Retinal pigment epithelial cell (primary cell): ENCODE measurements around the gene EDRF1.
A peak's percentile ranks its signal among the peaks of the same experiment; 100 is the strongest.

Source experiments
- DNase-seq: peaks from one replicate; pipeline ENCODE4 v3.0.0-alpha.2; 2010; ENCODE audit warnings: low read depth
- H3K4me3 ChIP-seq: 2 replicates; pipeline ENCODE4 v1.5.1; 2011; ENCODE audit warnings: mild to moderate bottlenecking, low read length, control low read depth, moderate library complexity
- CTCF ChIP-seq: conservative IDR thresholded peaks from 2 replicates; pipeline ENCODE4 v1.5.1; 2011; ENCODE audit warnings: low read depth, low read length, control low read depth, inconsistent platforms

EDRF1 gene

GRCh38 chr10:125719173-125720001 lies at the start of gene EDRF1:
Gene EDRF1, plus strand, starts transcription at chr10:125719709. Its CDS starts 99 bp downstream, at chr10:125719808.
- TF ChIP-seq CTCF: no peak
- peak; percentile 93 for DNase-seq
- peak within 1 kb of the TSS; percentile 84 for H3K4me3 ChIP-seq

GRCh38 chr10:125672884-125673283 lies 46.6 kb upstream of the EDRF1 start:
- no peak for DNase-seq
- TF ChIP-seq CTCF: no peak
- no peak overlapping the region for H3K4me3 ChIP-seq

- H3K4me3 ChIP-seq: no peak overlapping the region
These were observed 40.1 kb upstream of the EDRF1 start for GRCh38 chr10:125679436-125679835.

GRCh38 chr10:125683063-125683462 lies 36.4 kb upstream of the EDRF1 start, which contains the start of gene TEX36:
Gene TEX36, minus strand, starts transcription at chr10:125683163. Its CDS starts 174 bp downstream, at chr10:125682989.
- no peak within 1 kb of the TSS for H3K4me3 ChIP-seq
- DNase-seq: no peak
- TF ChIP-seq CTCF: no peak

More at GRCh38 chr10:125679436-125679835, 40.1 kb upstream of the EDRF1 start:
- DNase-seq: no peak
- no peak for TF ChIP-seq CTCF

- no peak for TF ChIP-seq CTCF
- DNase-seq: no peak
- H3K4me3 ChIP-seq: no peak overlapping the region
These were observed 35.7 kb upstream of the EDRF1 start for GRCh38 chr10:125683821-125684220.

GRCh38 chr10:125684581-125684980 lies 34.9 kb upstream of the EDRF1 start:
- DNase-seq: no peak
- no peak for TF ChIP-seq CTCF
- no peak overlapping the region for H3K4me3 ChIP-seq

GRCh38 chr10:125687507-125688185 lies 31.9 kb upstream of the EDRF1 start:
- no peak for TF ChIP-seq CTCF
- no peak for DNase-seq
- H3K4me3 ChIP-seq: no peak overlapping the region
